Muscle layer of duodenum (tissue), 2 donors: Measurements from ENCODE around the gene SHISA9.

Source experiments
- H3K27ac ChIP-seq: one replicate; pipeline ENCODE4 v1.7.0; 2013; ENCODE audit warnings: mild to moderate bottlenecking, low read length
- H3K27me3 ChIP-seq: one replicate; pipeline ENCODE4 v1.7.0; 2013; ENCODE audit warnings: low read depth, mild to moderate bottlenecking, control low read depth, low read length
- H3K36me3 ChIP-seq, 2 donors: one replicate each; pipeline ENCODE4 v1.7.0; 2013; ENCODE audit warnings: low read length in 2 of 2, control low read depth in 1 of 2, mild to moderate bottlenecking in 1 of 2; ENCODE audit not compliant: insufficient read depth in 2 of 2, control insufficient read depth in 1 of 2
- H3K4me1 ChIP-seq, 2 donors: one replicate each; pipeline ENCODE4 v1.7.0; 2013; ENCODE audit warnings: low read length in 2 of 2, mild to moderate bottlenecking in 2 of 2, control low read depth in 1 of 2, moderate library complexity in 1 of 2; ENCODE audit not compliant: insufficient read depth in 2 of 2, control insufficient read depth in 1 of 2
- H3K4me3 ChIP-seq, 2 donors: one replicate each; pipeline ENCODE4 v1.7.0; 2013; ENCODE audit warnings: low read length in 2 of 2, low read depth in 1 of 2, mild to moderate bottlenecking in 1 of 2
- H3K9me3 ChIP-seq, 2 donors: one replicate each; pipeline ENCODE4 v1.7.0; 2013; ENCODE audit warnings: low read length in 2 of 2, control low read depth in 1 of 2, mild to moderate bottlenecking in 1 of 2; ENCODE audit not compliant: control insufficient read depth in 1 of 2
- donor health status: healthy.

SHISA9 gene

GRCh38 chr16:13270602-13271001, 369.2 kb downstream of the SHISA9 start:
- H3K9me3 ChIP-seq: no peaks in the 10 kb centered on the region
- no peaks in the 10 kb centered on the region for H3K4me1 ChIP-seq
- no peaks in the 10 kb centered on the region for H3K36me3 ChIP-seq
- no peak overlapping the region for H3K27ac ChIP-seq
- no peaks in the 10 kb centered on the region for H3K27me3 ChIP-seq
- no peak overlapping the region for H3K4me3 ChIP-seq

- no peaks in the 10 kb centered on the region for H3K9me3 ChIP-seq
- no peaks in the 10 kb centered on the region for H3K4me1 ChIP-seq
- H3K27me3 ChIP-seq: no peaks in the 10 kb centered on the region
- no peak overlapping the region for H3K27ac ChIP-seq
- H3K36me3 ChIP-seq: no peaks in the 10 kb centered on the region
- H3K4me3 ChIP-seq: no peak overlapping the region
Measured at GRCh38 chr16:13289515-13289914, 388.1 kb downstream of the SHISA9 start.
